ENCODE data around the gene DNPEP. TPM values are rescaled to one million over a fixed set of nuclear protein-coding genes. Genes with fewer than 3 reads are reported as not detected.

The DNPEP gene
- total RNA-seq, 1 donor from 2014 or later = 85.1 TPM

- no peak overlapping the region for H3K4me3 Mint-ChIP-seq
- DNase-seq (ENCODE audit: low spot score in 2 of 2, unreplicated experiment in 2 of 2) = peak in 1 of 2 experiments; percentile 63
- TF ChIP-seq CTCF (IDR thresholded peaks at IDR 0.05; ENCODE audit: unreplicated experiment) = peak; percentile 75
Measured at GRCh38 chr2:219352448-219353023, 35.2 kb downstream of the DNPEP start.

GRCh38 chr2:219350710-219351221, 36.9 kb downstream of the DNPEP start:
- TF ChIP-seq CTCF (IDR thresholded peaks at IDR 0.05; ENCODE audit: unreplicated experiment) = no peak
- Mint-ChIP-seq H3K4me3 (no peak overlapping the region), H3K4me1 (no peaks in the 10 kb centered on the region), H3K27ac (no peak overlapping the region), H3K36me3 (no peaks in the 10 kb centered on the region), H3K27me3 (ENCODE audit: low read depth) (peaks cover 89% of the 10 kb centered on the region), H3K9me3 (no peaks in the 10 kb centered on the region)
- DNase-seq (ENCODE audit: low spot score in 2 of 2, unreplicated experiment in 2 of 2) = no peak

More at GRCh38 chr2:219352448-219353023, 35.2 kb downstream of the DNPEP start:
- H3K27ac Mint-ChIP-seq = no peak overlapping the region
- peaks cover 93% of the 10 kb centered on the region for H3K27me3 Mint-ChIP-seq (ENCODE audit: low read depth)
- H3K4me1 Mint-ChIP-seq = no peaks in the 10 kb centered on the region
- H3K36me3 Mint-ChIP-seq = no peaks in the 10 kb centered on the region
- no peaks in the 10 kb centered on the region for H3K9me3 Mint-ChIP-seq

- H3K36me3 Mint-ChIP-seq = no peaks in the 10 kb centered on the region
- H3K4me1 Mint-ChIP-seq = no peaks in the 10 kb centered on the region
- no peak overlapping the region for H3K27ac Mint-ChIP-seq
- no peaks in the 10 kb centered on the region for H3K9me3 Mint-ChIP-seq
- no peak overlapping the region for H3K4me3 Mint-ChIP-seq
- TF ChIP-seq CTCF (IDR thresholded peaks at IDR 0.05; ENCODE audit: unreplicated experiment) = no peak
- DNase-seq (ENCODE audit: low spot score in 2 of 2, unreplicated experiment in 2 of 2) = no peak
- peaks cover 89% of the 10 kb centered on the region for H3K27me3 Mint-ChIP-seq (ENCODE audit: low read depth)
Measured at GRCh38 chr2:219350215-219350614, 37.5 kb downstream of the DNPEP start.

GRCh38 chr2:219344751-219345430, 42.8 kb downstream of the DNPEP start:
- no peak for DNase-seq (ENCODE audit: low spot score in 2 of 2, unreplicated experiment in 2 of 2)
- Mint-ChIP-seq H3K9me3 (no peaks in the 10 kb centered on the region), H3K4me1 (no peaks in the 10 kb centered on the region), H3K4me3 (no peak overlapping the region), H3K27ac (no peak overlapping the region), H3K27me3 (ENCODE audit: low read depth) (peaks cover 82% of the 10 kb centered on the region), H3K36me3 (no peaks in the 10 kb centered on the region)
- no peak for TF ChIP-seq CTCF (IDR thresholded peaks at IDR 0.05; ENCODE audit: unreplicated experiment)

GRCh38 chr2:219335373-219335786, 52.3 kb downstream of the DNPEP start:
- no peak overlapping the region for H3K4me3 Mint-ChIP-seq
- no peak for DNase-seq (ENCODE audit: low spot score in 2 of 2, unreplicated experiment in 2 of 2)
- no peaks in the 10 kb centered on the region for H3K4me1 Mint-ChIP-seq
- H3K27ac Mint-ChIP-seq = no peak overlapping the region
- no peaks in the 10 kb centered on the region for H3K36me3 Mint-ChIP-seq
- H3K9me3 Mint-ChIP-seq = peaks cover 5% of the 10 kb centered on the region
- TF ChIP-seq CTCF (IDR thresholded peaks at IDR 0.05; ENCODE audit: unreplicated experiment) = no peak
- H3K27me3 Mint-ChIP-seq (ENCODE audit: low read depth) = peaks cover 93% of the 10 kb centered on the region
